ENCODE data around the gene HRAS.
A peak's percentile ranks its signal among the peaks of the same experiment; 100 is the strongest.
"Not testable (repeated sequence)": the region's sequence is repeated elsewhere in the genome, so short reads cannot be mapped to it uniquely, and the experiment has no call there.

The HRAS gene

DNA sequence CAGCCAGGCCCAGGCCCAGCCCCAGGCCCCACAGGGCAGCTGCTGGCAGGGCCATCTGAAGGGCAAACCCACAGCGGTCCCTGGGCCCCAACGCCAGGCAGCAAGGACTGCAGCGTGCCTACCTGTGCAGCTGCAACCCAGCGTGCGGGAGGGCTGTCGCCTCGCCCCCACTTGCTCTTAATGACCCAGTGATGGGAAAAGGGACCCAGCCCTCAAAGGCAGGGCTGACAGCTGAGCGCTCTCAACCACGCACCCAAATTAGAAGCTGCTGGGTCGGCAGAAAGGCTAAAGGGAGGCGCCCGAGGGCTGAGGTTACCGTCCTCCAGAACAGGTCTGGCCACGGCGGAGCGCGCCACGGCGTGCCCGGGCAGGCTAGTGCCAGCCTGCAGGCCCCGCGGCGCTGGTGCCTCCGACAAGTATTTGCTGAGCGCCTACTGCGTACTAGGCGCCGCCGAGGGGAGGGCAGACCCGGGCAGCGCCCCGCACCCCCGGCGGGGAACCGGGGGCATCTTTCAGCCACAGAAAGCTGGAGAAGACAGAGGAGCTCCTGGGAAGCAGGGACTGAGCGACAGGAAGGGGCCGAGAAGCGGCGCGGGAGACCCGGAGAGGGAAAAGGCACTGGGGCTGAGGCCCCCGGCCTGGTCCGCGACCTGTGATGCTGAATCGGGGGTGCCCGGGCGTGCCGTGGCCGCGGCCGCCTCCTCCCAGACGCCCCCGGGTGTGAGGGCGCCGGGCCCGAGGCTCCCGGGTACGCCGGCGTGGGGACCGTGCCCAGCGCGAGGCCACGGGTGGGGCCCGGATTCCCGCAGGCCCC, 773 bp downstream of the HRAS start:
- peak; percentile 81 for DNase-seq (ENCODE audit: low read depth, low spot score)
- H3K27ac ChIP-seq: peak overlapping the region; percentile 96

DNA sequence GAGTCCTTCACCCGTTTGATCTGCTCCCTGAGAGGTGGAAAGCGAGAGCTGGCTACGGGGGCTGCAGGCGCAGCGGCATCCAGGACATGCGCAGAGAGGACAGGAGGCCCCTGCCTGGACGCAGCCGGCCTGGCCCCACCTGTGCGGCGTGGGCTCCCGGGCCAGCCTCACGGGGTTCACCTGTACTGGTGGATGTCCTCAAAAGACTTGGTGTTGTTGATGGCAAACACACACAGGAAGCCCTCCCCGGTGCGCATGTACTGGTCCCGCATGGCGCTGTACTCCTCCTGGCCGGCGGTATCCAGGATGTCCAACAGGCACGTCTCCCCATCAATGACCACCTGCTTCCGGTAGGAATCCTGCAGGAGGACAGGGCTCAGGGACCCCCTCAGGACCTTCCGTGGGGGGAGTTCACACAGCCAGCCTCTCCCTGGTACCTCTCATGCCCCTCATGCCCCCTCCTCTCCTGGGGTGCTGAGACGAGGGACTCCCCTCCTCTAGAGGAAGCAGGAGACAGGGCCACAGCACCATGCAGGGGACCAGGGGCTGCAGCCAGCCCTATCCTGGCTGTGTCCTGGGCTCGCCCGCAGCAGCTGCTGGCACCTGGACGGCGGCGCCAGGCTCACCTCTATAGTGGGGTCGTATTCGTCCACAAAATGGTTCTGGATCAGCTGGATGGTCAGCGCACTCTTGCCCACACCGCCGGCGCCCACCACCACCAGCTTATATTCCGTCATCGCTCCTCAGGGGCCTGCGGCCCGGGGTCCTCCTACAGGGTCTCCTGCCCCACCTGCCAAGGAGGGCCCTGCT, 1.6 kb downstream of the HRAS start:
- no peak for DNase-seq (ENCODE audit: low read depth, low spot score)
- H3K27ac ChIP-seq: peak overlapping the region; percentile 96

DNA sequence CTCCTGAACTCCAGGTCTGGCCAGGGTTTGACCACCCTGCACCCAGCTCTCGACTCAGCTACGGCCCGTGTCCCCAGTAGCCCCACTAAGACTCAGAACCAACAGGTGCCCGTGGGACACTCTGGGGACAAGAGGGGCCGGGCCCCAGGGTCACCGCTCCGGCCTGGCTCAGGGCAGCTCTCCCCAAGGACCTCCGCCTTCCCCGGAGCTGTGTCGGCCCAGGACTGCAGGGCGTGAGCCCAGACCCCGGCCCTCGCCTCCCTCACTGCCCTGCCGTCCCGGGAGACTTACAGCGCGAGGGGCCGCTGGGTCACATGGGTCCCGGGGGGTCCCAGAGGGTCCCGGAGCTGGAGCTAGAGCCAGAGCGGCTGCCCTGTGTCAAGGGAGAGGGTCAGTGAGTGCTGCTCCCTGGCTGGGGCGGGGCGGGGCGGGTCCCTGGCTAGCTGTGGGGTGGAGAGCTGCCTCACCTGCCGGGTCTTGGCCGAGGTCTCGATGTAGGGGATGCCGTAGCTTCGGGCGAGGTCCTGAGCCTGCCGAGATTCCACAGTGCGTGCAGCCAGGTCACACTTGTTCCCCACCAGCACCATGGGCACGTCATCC, 2.3 kb downstream of the HRAS start:
- DNase-seq (ENCODE audit: low read depth, low spot score): no peak
- no peak overlapping the region for H3K27ac ChIP-seq

- DNase-seq (ENCODE audit: low read depth, low spot score): no peak
- no peak overlapping the region for H3K27ac ChIP-seq
Measured at GRCh38 chr11:532527-532985, 2.8 kb downstream of the HRAS start.

DNA sequence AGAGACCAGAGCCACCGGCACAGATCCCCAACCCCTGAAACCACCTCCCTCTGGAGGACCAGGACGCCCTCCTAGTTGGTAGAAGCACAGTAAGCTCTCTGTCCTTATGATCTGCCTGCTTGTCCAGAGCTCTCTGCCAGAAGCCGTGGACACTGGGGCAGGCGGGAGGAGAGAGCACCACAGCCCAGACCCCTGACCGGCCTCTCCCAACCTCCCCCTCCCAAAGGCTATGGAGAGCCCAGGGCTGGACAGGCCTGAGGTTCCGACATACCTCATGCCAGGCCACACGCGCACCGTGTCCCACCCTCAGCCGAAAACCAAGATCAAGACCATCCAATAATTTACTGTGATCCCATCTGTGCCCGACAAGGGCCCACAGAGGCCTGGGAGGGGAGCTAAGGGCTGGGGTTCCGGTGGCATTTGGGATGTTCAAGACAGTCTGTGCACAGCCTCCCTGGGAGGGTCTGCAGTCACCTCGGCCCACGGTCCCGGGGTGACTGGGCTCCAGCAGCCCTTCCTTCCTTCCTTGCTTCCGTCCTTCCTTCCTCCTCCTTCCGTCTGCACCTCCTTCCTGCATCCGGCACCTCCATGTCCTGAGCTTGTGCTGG, 3.4 kb downstream of the HRAS start:
- no peak overlapping the region for H3K27ac ChIP-seq
- no peak for DNase-seq (ENCODE audit: low read depth, low spot score)

- no peak for DNase-seq (ENCODE audit: low read depth, low spot score)
- H3K27ac ChIP-seq: no peak overlapping the region
Measured at GRCh38 chr11:530960-531831, 4.2 kb downstream of the HRAS start.

DNA sequence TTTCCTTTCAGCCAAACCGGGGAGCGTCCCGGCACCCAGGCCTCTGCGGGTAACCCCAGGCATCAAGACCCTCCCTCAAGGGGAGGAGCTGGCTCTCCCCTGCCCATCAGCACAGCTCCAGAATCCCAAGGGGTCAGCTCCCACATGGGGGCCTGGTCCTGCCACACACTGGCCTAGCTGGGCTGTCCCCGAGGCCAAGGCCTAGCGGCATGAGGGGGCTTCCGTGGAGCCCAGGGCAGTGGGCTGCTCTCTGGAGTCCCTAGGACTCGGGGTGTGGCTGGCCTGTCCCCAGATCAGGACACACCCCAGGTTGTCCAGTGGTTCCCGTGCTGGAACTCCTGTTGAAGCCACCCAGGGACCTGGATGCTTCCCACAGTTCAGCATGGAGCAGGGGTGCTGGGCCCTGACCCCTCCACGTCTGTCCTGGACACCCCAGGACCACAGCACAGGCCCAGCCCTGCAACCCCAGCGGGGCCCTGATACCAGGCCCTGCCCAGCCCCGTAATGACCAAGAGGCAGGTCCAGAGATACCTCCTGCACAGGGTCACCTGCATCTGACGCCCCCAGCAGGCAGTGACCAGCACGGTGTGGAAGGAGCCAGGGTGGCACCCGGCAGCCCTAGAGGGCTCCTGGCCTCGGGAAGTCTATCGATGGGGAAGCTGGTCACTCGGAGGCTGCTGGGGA, 5.5 kb downstream of the HRAS start:
- no peak overlapping the region for H3K27ac ChIP-seq

GRCh38 chr11:528815-529727, 6.3 kb downstream of the HRAS start:
- no peak overlapping the region for H3K27ac ChIP-seq
- DNase-seq (ENCODE audit: low read depth, low spot score): no peak

More for the DNA sequence above, 5.5 kb downstream of the HRAS start:
- no peak for DNase-seq (ENCODE audit: low read depth, low spot score)

DNA sequence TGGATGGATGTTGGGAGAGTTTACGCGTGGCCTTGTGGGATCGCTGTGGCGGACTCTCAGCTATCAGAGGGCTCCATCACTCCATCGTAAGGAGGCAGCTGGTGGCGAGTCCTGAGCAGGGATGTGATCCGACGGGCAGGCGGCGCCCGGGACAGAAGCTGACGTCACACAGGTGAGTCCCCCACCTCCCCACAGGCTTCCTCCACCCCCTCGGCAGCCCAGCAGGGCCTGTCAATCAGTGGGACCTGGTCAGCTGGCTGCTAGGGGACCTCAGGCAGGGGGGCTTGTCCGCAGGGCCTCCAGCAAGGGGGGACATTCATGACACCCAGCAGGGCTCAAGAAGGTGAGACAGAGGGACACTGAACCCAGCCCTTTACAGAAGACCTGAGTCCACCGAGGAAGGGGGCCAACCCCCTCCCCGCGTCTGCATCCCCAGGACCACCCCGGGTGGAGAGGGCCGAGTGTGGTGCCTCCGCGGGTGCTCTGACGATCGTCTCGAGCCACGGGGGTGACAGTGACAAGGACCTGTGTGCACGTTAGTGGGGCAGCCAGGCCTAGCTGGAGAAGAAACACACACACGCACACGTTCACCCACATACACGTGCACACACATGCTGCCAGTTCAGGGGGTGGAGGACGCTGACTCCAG, 7.1 kb downstream of the HRAS start:
- no peak overlapping the region for H3K27ac ChIP-seq
- no peak for DNase-seq (ENCODE audit: low read depth, low spot score)

- DNase-seq (ENCODE audit: low read depth, low spot score): no peak
- H3K27ac ChIP-seq: no peak overlapping the region
Measured at GRCh38 chr11:526192-526591, 9.2 kb downstream of the HRAS start.

DNA sequence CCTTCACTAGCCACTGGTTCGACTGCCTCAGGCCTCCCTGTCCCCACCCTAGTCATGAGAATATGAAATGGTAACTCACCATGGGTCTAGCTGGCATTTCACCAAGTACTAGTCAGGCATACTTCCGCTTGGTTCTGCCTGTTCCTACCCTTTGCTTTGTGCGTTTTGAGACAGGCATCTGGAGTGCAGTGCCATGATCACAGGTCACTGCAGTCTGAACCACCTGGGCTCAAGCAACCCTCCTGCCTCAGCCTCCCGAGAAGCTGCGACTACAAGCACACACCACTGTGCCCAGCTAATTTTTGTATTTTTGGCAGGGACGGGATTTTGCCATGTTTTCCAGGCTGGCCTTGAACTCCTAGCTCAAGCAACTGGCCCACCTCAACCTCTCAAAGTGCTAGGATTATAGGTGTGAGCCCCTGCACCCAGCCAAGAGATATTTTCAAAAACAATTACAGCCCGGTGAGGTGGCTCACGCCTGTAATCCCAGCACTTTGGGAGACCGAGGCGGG, 14.1 kb downstream of the HRAS start:
- no peak overlapping the region for H3K27ac ChIP-seq
- DNase-seq (ENCODE audit: low read depth, low spot score): no peak

GRCh38 chr11:520428-521176, 14.8 kb downstream of the HRAS start:
- no peak overlapping the region for H3K27ac ChIP-seq
- DNase-seq (ENCODE audit: low read depth, low spot score): no peak

GRCh38 chr11:518463-519202, 16.7 kb downstream of the HRAS start:
- peak; percentile 94 for DNase-seq (ENCODE audit: low read depth, low spot score)
- peak overlapping the region; percentile 100 for H3K27ac ChIP-seq

DNA sequence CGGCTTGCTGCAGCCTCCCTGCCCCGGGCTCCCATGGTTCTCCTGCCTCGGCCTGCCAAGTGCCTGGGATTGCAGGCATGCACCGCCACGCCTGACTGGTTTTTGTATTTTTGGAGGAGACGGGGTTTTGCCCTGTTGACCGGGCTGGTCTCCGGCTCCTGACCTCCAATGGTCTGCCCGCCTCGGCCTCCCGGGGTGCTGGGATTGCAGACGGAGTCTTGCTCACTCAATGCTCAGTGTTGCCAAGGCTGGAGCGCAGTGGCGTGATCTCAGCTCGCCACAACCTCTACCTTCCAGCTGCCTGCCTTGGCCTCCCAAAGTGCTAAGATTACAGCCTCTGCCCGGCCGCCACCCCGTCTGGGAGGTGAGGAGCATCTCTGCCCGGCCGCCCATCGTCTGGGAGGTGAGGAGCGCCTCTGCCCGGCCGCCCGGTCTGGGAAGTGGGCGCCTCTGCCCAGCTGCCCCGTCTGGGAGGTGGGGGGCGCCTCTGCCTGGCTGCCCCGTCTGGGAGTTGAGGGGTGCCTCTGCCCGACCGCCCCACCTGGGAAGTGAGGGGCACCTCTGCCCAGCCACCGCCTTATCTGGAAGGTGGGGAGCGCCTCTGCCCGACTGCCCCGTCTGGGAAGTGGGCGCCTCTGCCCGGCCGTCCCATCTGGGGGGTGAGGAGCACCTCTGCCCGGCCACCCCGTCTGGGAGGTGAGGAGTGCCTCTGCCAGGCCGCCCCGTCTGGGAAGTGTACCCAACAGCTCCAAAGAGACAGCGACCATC, 18.3 kb downstream of the HRAS start:
- not testable (repeated sequence) for DNase-seq (ENCODE audit: low read depth, low spot score)
- peak overlapping the region; percentile 100 for H3K27ac ChIP-seq

DNA sequence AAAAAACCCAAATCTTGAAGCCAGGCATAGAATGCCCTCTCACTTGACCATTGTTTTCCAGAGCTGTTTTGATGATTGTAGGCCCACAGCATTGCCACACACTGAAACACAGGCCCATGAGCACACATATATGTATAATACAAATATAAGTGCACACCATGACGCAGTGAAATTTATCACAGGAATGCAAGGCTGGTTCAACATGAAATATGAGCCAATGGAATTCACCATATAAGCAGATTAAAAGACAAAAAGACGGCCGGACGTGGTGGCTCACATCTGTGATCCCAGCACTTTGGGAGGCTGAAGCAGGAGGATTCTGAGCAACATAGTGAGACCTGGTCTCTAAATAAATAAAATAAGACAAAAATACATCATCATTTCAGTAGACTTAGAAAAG, 19.0 kb downstream of the HRAS start:
- peak overlapping the region; percentile 100 for H3K27ac ChIP-seq
- DNase-seq (ENCODE audit: low read depth, low spot score): no peak

All from epithelial cell of prostate (primary cell).